Central memory CD8-positive, alpha-beta T cell (primary cell): ENCODE measurements around the gene ZFYVE28.
"Not testable (repeated sequence)": the region's sequence is repeated elsewhere in the genome, so short reads cannot be mapped to it uniquely, and the experiment has no call there.

Source experiments
- ATAC-seq: fragments of 150-1000 bp; cut with Tn5 transposase; replicated peaks from 2 replicates; pipeline ENCODE4 v1.10.0; 2022; ENCODE audit warnings: mild to moderate bottlenecking, moderate FRiP score, moderate number of reproducible peaks; ENCODE audit not compliant: poor library complexity, severe bottlenecking; ENCODE audit errors: extremely low read depth
- DNase-seq, 2 donors: peaks; one replicate each; pipeline ENCODE4 v3.0.0; 2021; ENCODE audit warnings: low spot score in 2 of 2
- H3K27ac Mint-ChIP-seq: one replicate; pipeline ENCODE4 v1.8.0; 2022; ENCODE audit warnings: low read depth, mild to moderate bottlenecking, moderate library complexity, mixed read lengths
- H3K27me3 Mint-ChIP-seq: one replicate; pipeline ENCODE4 v1.8.0; 2022; ENCODE audit warnings: mixed read lengths
- H3K36me3 Mint-ChIP-seq: one replicate; pipeline ENCODE4 v1.8.0; 2022; ENCODE audit warnings: mild to moderate bottlenecking, moderate library complexity, mixed read lengths; ENCODE audit not compliant: insufficient read depth
- H3K4me1 Mint-ChIP-seq: one replicate; pipeline ENCODE4 v1.8.0; 2022; ENCODE audit warnings: mixed read lengths
- H3K4me3 Mint-ChIP-seq: one replicate; pipeline ENCODE4 v1.8.0; 2022; ENCODE audit warnings: mild to moderate bottlenecking, moderate library complexity, mixed read lengths
- H3K9me3 Mint-ChIP-seq: one replicate; pipeline ENCODE4 v1.8.0; 2022; ENCODE audit warnings: mixed read lengths

ZFYVE28 gene

DNA sequence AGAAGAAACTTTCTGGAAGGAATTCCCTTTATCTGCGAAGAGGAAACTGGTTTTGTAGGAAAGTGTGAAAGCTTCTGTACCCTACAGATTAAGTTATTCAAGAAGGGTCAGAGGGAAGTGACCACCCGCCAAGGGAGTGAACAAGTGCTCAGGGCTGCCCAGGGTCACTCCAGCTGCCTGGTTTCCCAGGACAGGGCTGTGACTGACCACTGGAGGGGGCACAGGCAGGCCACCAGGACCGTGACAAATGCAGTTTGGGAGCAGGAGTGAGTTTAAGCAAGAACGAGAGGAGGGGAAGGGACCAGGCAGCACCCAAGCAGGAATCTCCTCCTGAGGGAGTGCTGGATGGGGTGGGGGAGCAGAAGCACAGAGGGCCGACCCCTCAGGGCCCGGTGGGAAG is 34.2 kb downstream of the ZFYVE28 start:
- Mint-ChIP-seq H3K27me3 (no peaks in the 10 kb centered on the region), H3K9me3 (no peaks in the 10 kb centered on the region), H3K4me3 (no peak overlapping the region), H3K27ac (peak overlapping the region; percentile 55), H3K4me1 (peaks cover 45% of the 10 kb centered on the region), H3K36me3 (peaks cover 7% of the 10 kb centered on the region)
- DNase-seq: no peak
- ATAC-seq: no peak

DNA sequence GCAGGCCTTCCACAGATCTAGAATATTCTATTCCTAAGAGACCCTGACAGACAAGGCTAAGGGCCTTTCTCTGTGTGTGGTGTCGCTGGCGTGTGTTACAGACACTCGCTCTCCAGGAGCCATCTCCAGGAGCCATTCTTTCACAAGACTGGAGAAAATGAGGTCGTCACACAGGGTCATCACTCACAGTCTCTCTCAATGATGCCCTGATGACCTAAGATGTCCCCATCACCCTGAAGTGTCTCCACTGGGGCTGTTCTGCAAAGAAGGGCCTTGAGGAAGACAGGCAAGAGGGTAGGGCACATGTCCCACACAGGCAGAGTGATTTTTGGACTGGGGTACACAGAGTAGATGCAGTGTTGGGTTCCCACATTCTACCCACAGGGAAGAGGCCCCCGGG is 34.7 kb downstream of the ZFYVE28 start:
- Mint-ChIP-seq H3K36me3 (peaks cover 8% of the 10 kb centered on the region), H3K4me3 (no peak overlapping the region), H3K4me1 (peaks cover 40% of the 10 kb centered on the region), H3K27me3 (no peaks in the 10 kb centered on the region), H3K27ac (peak overlapping the region; percentile 55), H3K9me3 (no peaks in the 10 kb centered on the region)
- ATAC-seq (no peak), DNase-seq (no peak)

DNA sequence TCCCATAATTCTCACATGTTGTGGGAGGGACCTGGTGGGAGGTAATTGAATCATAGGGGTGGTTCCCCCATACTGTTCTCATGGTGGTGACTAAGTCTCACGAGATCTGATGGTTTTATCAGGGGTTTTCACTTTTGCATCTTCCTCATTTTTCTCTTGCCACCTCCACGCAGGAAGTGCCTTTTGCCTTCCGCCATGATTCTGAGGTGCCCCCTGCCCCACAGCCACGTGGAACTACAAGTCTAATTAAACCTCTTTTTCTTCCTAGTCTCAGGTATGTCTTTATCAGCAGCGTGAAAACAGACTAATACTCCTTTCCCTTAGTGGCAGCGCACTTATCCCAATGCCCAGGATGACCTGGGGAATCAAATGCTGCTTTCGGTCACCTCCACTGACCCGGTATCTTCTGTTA is 35.2 kb downstream of the ZFYVE28 start:
- peaks cover 36% of the 10 kb centered on the region for H3K4me1 Mint-ChIP-seq
- not testable (repeated sequence) for H3K36me3 Mint-ChIP-seq, DNase-seq, ATAC-seq, H3K27me3 Mint-ChIP-seq, H3K4me3 Mint-ChIP-seq, H3K9me3 Mint-ChIP-seq, H3K27ac Mint-ChIP-seq

DNA sequence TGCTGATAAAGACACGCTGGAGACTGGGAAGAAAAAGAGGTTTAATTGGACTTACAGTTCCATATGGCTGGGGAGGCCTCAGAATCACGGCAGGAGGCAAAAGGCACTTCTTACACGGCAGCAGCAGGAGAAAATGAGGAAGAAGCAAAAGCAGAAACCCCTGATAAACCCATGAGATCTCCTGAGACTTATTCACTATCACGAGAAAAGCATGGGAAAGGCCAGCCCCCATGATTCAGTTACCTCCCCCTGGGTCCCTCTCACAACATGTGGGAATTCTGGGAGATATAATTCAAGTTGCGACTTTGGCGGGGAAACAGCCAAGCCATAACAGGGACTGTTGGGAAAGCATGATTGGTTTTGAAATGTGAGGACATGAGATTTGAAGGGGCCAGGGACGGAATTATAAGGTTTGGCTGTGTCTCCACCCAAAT is 35.7 kb downstream of the ZFYVE28 start:
- peaks cover 34% of the 10 kb centered on the region for H3K4me1 Mint-ChIP-seq
- DNase-seq, ATAC-seq, H3K4me3 Mint-ChIP-seq, H3K27me3 Mint-ChIP-seq, H3K9me3 Mint-ChIP-seq, H3K27ac Mint-ChIP-seq, H3K36me3 Mint-ChIP-seq: not testable (repeated sequence)

DNA sequence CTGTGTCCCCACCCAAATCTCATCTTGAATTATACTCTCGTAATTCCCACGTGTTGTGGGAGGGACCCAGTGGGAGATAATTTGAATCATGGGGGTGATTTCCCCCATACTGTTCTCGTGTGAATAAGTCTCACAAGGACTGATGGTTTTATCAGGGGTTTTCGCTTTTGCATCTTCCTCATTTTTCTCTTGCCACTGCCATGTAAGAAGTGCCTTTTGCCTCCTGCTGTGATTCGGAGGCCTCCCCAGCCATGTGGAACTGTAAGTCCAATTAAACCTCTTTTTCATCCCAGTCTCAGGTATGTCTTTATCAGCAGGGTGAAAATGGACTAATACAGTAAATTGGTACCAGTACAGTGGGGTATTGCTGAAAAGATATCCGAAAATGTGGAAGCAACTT is 37.9 kb downstream of the ZFYVE28 start:
- not testable (repeated sequence) for H3K36me3 Mint-ChIP-seq, H3K4me3 Mint-ChIP-seq, DNase-seq, ATAC-seq, H3K27me3 Mint-ChIP-seq, H3K9me3 Mint-ChIP-seq
- Mint-ChIP-seq H3K4me1 (peaks cover 38% of the 10 kb centered on the region), H3K27ac (peak overlapping the region; percentile 10)

DNA sequence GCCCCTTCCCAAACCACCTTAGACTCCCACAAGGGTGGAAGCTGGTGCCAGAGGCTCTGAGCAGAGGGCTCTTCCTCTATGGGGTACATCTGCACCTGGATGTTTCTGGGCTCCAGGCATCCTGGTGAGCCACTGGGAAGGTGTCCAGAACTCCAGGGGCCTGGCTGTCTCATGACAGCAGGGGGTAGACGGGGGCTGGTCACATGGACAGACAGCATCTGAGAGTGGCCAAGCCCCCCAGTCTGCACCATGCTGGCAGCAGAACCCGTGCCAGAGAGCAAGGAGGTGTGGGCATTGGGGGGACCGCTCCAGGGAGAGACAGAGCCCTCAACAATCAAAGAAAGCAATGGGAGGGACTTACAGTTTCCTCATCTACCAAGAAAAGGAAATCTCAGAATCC is 39.5 kb downstream of the ZFYVE28 start:
- ATAC-seq: no peak
- Mint-ChIP-seq H3K4me1 (peaks cover 27% of the 10 kb centered on the region), H3K27me3 (no peaks in the 10 kb centered on the region), H3K9me3 (no peaks in the 10 kb centered on the region), H3K36me3 (peaks cover 3% of the 10 kb centered on the region), H3K27ac (no peak overlapping the region), H3K4me3 (no peak overlapping the region)
- DNase-seq: no peak

DNA sequence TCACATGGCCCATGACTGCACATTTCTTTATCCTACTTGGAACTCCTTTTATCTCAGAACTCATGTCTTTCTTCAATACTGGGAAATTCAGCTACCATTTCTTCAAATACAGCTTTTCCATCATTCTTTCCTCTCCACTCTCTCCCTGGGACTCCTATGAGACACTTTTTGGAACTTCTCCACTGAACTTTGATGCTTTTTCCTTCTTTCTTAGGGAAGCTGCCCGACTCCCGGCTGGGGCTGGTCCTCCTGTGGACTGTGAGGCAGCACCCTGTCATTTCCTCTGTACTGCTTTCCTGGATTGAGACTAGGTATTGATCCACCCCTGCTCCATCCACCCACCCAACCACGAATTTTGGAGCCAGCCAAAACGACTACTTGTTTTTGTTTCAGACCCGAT is 40.0 kb downstream of the ZFYVE28 start:
- peaks cover 2% of the 10 kb centered on the region for H3K36me3 Mint-ChIP-seq
- H3K27ac Mint-ChIP-seq: no peak overlapping the region
- ATAC-seq: no peak
- no peak for DNase-seq
- no peak overlapping the region for H3K4me3 Mint-ChIP-seq
- H3K27me3 Mint-ChIP-seq: no peaks in the 10 kb centered on the region
- H3K9me3 Mint-ChIP-seq: no peaks in the 10 kb centered on the region
- peaks cover 22% of the 10 kb centered on the region for H3K4me1 Mint-ChIP-seq

DNA sequence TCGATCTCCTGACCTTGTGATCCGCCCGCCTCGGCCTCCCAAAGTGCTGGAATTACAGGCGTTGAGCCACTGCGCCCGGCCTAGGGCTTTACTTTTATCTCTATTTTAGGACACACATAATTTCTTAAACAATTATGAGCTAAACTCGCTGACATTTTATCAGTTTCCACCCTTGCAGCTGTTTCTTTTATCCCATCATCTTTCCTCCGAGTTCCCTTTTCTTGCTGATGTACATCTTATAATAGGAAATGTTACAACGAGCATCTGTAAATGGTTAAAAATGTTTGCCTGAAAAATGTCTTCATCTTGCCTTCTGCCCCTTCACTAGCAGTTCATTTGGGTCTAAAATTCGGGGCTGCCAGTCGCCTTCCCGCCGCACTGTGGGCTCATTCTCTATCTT is 41.2 kb downstream of the ZFYVE28 start:
- Mint-ChIP-seq H3K4me3 (no peak overlapping the region), H3K4me1 (peaks cover 14% of the 10 kb centered on the region), H3K27ac (peak overlapping the region; percentile 27), H3K9me3 (no peaks in the 10 kb centered on the region), H3K27me3 (no peaks in the 10 kb centered on the region), H3K36me3 (peaks cover 2% of the 10 kb centered on the region)
- DNase-seq: no peak
- ATAC-seq: no peak

DNA sequence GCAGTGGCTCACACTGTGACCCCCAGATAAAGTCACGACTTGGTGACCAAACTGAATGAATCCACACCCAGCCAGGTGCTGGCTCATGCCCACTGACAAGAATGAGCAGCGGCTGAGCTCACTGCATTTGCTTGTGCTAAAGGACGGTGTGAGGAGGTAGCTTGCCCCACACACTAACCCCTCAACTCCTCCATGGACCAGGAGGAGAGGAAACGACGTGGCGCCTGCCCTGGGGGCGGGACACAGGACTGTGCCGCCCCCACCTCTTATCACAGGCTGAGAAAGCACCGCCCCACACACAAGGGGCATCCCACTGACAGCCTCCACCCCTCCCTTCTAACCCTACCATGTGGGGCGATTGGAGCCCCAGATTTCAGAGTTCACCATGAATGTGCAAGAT is 43.0 kb downstream of the ZFYVE28 start:
- no peak overlapping the region for H3K27ac Mint-ChIP-seq
- ATAC-seq (no peak), DNase-seq (no peak)
- H3K4me1 Mint-ChIP-seq: peaks cover 8% of the 10 kb centered on the region
- no peaks in the 10 kb centered on the region for H3K9me3 Mint-ChIP-seq
- H3K4me3 Mint-ChIP-seq: no peak overlapping the region
- H3K36me3 Mint-ChIP-seq: peaks cover 3% of the 10 kb centered on the region
- H3K27me3 Mint-ChIP-seq: no peaks in the 10 kb centered on the region

DNA sequence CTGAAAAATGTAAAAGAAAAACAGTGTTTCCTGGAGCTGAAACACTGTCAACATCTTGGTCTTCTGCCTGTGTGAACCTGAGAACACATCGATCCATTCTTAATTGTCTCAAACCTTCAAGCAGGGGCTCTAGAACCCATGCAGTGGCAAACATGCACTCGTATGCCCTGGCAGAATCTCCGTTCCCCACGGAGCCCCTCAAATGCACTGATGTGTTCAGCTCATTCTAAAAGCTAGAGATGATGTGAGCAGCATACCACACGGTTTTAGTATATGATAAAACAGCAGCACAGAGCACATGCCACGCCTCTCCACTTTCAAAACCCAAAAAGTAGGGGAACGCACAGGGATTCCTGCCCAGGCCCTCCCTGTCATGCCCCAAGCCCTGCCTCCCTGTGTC is 44.9 kb downstream of the ZFYVE28 start:
- Mint-ChIP-seq H3K27ac (peak overlapping the region; percentile 23), H3K9me3 (peaks cover 8% of the 10 kb centered on the region), H3K27me3 (no peaks in the 10 kb centered on the region), H3K4me1 (peaks cover 8% of the 10 kb centered on the region), H3K4me3 (no peak overlapping the region), H3K36me3 (peaks cover 3% of the 10 kb centered on the region)
- DNase-seq (no peak), ATAC-seq (no peak)

DNA sequence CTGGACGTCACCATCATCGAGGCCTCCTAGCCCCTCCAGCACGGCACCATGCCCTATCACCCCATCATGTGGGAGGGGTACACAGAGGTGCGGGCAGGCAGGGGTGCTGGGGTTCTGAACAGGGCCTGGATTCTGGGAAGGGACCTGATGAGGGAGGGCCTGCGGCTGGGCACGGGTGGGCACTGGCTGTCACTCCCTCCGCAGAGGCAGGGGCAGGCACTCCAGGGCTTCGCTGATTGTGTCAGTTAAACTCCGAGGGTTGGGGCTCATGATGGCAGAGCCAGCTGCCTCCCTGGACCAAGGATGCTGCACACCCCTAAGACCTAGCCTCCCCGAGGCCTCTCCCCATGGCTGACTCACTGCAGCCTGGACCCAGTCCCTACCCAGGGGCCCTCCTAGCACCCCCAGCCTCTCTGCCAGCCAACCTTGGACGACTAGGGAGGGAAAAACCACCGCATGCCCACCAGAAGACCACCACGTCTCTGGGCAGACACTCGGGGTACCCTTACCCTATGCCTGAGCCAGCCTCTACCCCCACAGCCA is 45.9 kb downstream of the ZFYVE28 start:
- H3K4me3 Mint-ChIP-seq: no peak overlapping the region
- ATAC-seq (no peak), DNase-seq (no peak)
- no peak overlapping the region for H3K27ac Mint-ChIP-seq
- H3K9me3 Mint-ChIP-seq: peaks cover 8% of the 10 kb centered on the region
- peaks cover 3% of the 10 kb centered on the region for H3K36me3 Mint-ChIP-seq
- no peaks in the 10 kb centered on the region for H3K27me3 Mint-ChIP-seq
- peaks cover 5% of the 10 kb centered on the region for H3K4me1 Mint-ChIP-seq

DNA sequence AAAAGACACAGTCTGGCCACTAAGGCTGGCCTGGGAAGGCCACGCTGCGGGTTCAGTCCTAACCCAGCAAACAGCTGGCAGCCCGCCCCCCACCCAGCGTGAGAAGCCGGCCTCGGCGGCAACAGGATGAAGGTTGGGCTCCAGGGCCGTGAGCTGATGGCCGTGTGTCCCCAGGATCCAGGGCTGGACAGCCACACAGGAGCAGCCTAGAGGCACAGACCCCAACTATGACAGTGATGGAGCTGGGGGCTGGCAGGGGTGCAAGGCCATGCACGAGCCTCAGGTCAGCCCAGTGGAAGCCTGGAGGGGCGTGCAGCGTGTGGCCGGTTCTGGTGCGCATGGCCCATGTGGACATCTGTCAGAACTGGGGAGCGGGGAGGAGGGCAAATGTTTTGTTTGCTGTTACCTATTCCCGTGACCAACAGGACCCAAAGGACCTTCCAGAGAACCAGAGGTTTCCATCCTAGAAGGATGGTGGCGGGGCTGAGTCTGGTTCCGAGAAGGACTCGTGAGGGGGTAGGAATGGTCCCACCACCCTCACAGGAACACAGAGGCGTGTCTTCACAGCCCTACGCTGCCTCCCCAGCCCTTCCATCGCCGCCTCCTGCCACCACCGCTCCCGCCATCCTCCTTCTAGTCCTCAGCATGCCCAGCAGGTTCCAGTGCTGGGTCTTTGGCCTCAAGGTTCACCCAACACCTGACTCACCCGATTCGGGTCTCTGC is 46.5 kb downstream of the ZFYVE28 start:
- peaks cover 3% of the 10 kb centered on the region for H3K36me3 Mint-ChIP-seq
- no peaks in the 10 kb centered on the region for H3K4me1 Mint-ChIP-seq
- H3K27ac Mint-ChIP-seq: no peak overlapping the region
- ATAC-seq (no peak), DNase-seq (no peak)
- H3K27me3 Mint-ChIP-seq: no peaks in the 10 kb centered on the region
- H3K4me3 Mint-ChIP-seq: no peak overlapping the region
- peaks cover 8% of the 10 kb centered on the region for H3K9me3 Mint-ChIP-seq

DNA sequence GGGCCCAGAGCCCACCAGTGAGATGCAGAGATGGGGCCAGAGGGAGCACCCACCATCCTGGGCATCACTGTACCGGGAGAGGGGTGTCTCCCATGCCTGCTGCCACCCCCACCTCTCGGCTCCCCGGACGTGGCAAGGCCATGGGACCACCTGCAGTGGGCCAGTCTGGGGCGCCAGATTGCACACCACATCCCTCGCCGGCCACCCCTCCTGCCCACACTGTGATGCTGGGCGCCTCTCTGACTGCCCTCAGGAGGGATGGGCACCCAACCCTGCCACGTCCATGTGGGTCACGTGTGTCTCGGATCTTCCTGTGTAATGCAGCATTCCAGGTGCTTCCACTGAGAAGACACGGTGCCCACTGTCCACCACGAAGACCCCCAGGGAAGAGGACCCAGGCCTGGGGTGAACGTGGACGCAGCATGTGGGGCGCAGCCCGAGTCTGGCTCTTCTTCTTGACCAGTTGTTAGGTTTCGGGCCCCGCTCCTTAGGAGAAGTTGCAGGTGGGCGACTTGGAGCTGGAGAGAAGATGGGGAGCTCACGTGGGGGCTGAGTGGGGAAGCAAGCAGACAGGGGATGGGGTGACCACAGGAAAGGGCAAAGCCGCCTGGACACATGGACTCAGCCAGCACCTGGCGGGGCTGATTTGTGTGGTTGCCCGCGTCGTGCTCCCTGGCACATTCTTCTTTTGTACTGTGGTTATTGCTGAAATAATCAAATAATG is 47.7 kb downstream of the ZFYVE28 start:
- ATAC-seq (no peak), DNase-seq (no peak)
- Mint-ChIP-seq H3K27me3 (no peaks in the 10 kb centered on the region), H3K27ac (no peak overlapping the region), H3K9me3 (peaks cover 8% of the 10 kb centered on the region), H3K4me3 (no peak overlapping the region), H3K4me1 (no peaks in the 10 kb centered on the region), H3K36me3 (peaks cover 3% of the 10 kb centered on the region)
